ENCODE measurements around the gene PGM2L1. TPM values are rescaled to one million over a fixed set of nuclear protein-coding genes. Genes with fewer than 3 reads are reported as not detected.

The PGM2L1 gene
- total RNA-seq, 2 donors from 2014 or later: 12.0 to 16.1 TPM

DNA sequence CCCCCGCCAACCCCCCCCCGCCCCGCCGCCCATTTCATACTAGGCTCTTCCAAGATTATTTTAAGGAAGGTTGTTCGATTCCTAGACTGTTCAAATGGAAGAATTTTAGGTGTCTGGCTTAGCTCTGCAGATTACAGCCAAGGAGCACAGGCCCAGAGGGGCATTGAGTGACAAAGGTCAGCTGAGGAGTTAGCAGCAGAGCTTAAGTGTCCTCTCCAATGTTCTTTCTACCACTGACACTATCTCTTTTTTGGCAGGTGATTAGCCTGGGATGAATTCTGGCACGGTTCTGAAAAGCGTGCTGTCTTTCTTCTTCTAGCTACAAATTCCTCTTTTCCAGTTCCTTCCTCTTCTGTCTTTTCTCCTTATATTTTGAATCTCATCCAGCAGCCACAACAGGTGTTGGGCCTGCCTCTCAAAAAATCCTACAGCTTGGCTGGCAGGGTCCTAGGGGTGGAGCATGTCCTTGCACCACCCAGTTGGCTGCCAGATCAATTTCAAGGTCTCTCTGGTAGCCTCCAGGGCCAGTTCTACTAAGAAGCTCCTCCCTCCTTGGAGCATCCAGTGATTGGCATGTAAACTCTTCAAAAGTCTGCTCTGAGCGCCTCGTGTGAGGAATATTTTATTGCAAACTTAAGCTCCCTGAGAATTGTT, 46.1 kb upstream of the PGM2L1 start:
- H3K27ac ChIP-seq (ENCODE audit: low read depth, low read length): no peak overlapping the region
- no peaks in the 10 kb centered on the region for H3K27me3 ChIP-seq (ENCODE audit: control insufficient read depth, insufficient read depth, low read length, poor library complexity, severe bottlenecking)
- H3K27me3 Mint-ChIP-seq (ENCODE audit: insufficient read depth): no peaks in the 10 kb centered on the region
- no peaks in the 10 kb centered on the region for H3K36me3 ChIP-seq (ENCODE audit: control insufficient read depth, insufficient read depth, low read length)
- no peak overlapping the region for H3K4me3 Mint-ChIP-seq
- DNase-seq: peak; percentile 60
- WGBS, 2 experiments (ENCODE audit: insufficient coverage in 1 of 2, insufficient read length in 1 of 2): 89 to 93% methylated on average over 5 to 9 of the region's 9 CpGs
- H3K4me3 ChIP-seq (ENCODE audit: low read length): no peak overlapping the region
- peak overlapping the region; percentile 65 for H3K27ac Mint-ChIP-seq
- no peak overlapping the region for H3K9ac ChIP-seq (ENCODE audit: extremely low read depth, low read length, poor library complexity, severe bottlenecking)
- no peaks in the 10 kb centered on the region for H3K36me3 Mint-ChIP-seq (ENCODE audit: low read depth)
- H3K4me1 ChIP-seq (ENCODE audit: control insufficient read depth, insufficient read depth, low read length): peaks cover 10% of the 10 kb centered on the region
- no peaks in the 10 kb centered on the region for H3K9me3 ChIP-seq (ENCODE audit: control insufficient read depth, low read length)
- H3K4me1 Mint-ChIP-seq: peaks cover 32% of the 10 kb centered on the region
- no peaks in the 10 kb centered on the region for H3K9me3 Mint-ChIP-seq
- TF ChIP-seq, protein P1, sequence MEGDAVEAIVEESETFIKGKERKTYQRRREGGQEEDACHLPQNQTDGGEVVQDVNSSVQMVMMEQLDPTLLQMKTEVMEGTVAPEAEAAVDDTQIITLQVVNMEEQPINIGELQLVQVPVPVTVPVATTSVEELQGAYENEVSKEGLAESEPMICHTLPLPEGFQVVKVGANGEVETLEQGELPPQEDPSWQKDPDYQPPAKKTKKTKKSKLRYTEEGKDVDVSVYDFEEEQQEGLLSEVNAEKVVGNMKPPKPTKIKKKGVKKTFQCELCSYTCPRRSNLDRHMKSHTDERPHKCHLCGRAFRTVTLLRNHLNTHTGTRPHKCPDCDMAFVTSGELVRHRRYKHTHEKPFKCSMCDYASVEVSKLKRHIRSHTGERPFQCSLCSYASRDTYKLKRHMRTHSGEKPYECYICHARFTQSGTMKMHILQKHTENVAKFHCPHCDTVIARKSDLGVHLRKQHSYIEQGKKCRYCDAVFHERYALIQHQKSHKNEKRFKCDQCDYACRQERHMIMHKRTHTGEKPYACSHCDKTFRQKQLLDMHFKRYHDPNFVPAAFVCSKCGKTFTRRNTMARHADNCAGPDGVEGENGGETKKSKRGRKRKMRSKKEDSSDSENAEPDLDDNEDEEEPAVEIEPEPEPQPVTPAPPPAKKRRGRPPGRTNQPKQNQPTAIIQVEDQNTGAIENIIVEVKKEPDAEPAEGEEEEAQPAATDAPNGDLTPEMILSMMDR (conservative IDR thresholded peaks at IDR 0.05): no peak

DNA sequence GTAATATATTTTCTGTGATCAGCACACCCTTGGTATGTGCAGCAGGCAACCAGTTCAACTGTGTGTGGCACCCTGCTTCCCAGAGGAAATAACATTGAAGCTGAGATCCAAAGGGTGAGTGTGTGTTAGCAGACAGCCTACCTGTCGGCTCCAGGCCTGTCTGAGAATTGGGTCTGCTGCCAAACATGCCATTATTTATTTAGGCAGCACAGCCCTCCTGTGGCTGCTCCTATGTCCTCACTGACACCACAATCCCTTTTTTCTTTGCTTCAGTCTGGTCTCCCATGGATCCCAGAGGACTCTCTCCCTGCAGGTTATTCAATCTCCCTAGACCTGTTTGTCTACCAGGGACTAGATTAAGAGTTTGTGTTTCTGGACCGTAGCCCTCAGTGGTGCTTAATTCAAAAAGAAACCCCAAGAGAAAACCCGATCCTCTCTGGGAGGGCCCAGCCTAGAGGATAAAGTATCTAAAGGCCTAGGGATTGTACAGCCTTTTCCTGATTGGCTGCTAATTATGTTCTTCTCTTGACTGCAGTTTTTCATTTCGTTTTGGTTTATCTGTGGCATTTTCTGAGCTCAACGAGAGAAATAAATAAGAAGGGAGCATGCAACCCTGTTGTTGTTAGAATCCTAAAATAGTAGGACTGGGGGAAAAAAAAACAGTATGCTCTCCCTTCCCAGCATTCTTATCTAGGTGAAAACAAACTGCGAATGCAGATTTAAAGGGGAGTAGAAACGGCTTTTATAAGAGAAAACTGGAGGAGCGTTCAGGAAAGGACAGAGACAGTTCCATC, 45.0 kb upstream of the PGM2L1 start:
- peaks cover 32% of the 10 kb centered on the region for H3K4me1 Mint-ChIP-seq
- 54 to 63% methylated on average over 4 to 8 of the region's 8 CpGs for WGBS, 2 experiments (ENCODE audit: insufficient coverage in 1 of 2, insufficient read length in 1 of 2)
- H3K9me3 Mint-ChIP-seq: no peaks in the 10 kb centered on the region
- H3K27me3 Mint-ChIP-seq (ENCODE audit: insufficient read depth): no peaks in the 10 kb centered on the region
- Histone ChIP-seq H3K27me3 (ENCODE audit: control insufficient read depth, insufficient read depth, low read length, poor library complexity, severe bottlenecking) (no peaks in the 10 kb centered on the region), H3K4me3 (ENCODE audit: low read length) (peak overlapping the region; percentile 39), H3K9me3 (ENCODE audit: control insufficient read depth, low read length) (no peaks in the 10 kb centered on the region), H3K27ac (ENCODE audit: low read depth, low read length) (no peak overlapping the region), H3K4me1 (ENCODE audit: control insufficient read depth, insufficient read depth, low read length) (peaks cover 10% of the 10 kb centered on the region), H3K36me3 (ENCODE audit: control insufficient read depth, insufficient read depth, low read length) (no peaks in the 10 kb centered on the region), H3K9ac (ENCODE audit: extremely low read depth, low read length, poor library complexity, severe bottlenecking) (no peak overlapping the region)
- H3K4me3 Mint-ChIP-seq: peak overlapping the region; percentile 14
- H3K27ac Mint-ChIP-seq: peak overlapping the region; percentile 87
- peak; percentile 75 for DNase-seq
- H3K36me3 Mint-ChIP-seq (ENCODE audit: low read depth): no peaks in the 10 kb centered on the region
- TF ChIP-seq, protein P1 (conservative IDR thresholded peaks at IDR 0.05): peak; percentile 44

DNA sequence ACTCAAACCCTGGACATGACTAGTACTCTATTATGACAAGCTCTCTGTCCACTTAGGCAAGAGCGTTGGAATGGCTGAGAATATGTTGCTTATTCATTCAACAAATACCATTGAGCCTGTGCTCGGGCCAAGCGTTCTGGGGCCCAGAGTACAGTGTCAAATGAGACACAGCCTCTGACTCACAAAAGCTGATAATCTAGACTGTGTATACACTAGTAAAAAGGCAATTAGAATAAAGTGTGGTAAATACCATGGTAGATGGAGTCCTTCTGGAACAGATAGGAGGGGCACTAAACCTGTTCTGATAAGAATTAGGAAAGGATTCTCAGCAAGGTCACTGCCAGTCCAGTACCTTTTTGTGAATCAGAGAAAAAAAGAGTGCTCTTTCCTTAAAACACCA, 44.4 kb upstream of the PGM2L1 start:
- H3K9me3 Mint-ChIP-seq: no peaks in the 10 kb centered on the region
- H3K9me3 ChIP-seq (ENCODE audit: control insufficient read depth, low read length): no peaks in the 10 kb centered on the region

More for the DNA sequence above, 44.4 kb upstream of the PGM2L1 start:
- no peaks in the 10 kb centered on the region for H3K27me3 Mint-ChIP-seq (ENCODE audit: insufficient read depth)
- TF ChIP-seq, protein P1 (conservative IDR thresholded peaks at IDR 0.05): no peak
- Histone ChIP-seq H3K36me3 (ENCODE audit: control insufficient read depth, insufficient read depth, low read length) (no peaks in the 10 kb centered on the region), H3K9ac (ENCODE audit: extremely low read depth, low read length, poor library complexity, severe bottlenecking) (no peak overlapping the region), H3K4me1 (ENCODE audit: control insufficient read depth, insufficient read depth, low read length) (peaks cover 10% of the 10 kb centered on the region), H3K27me3 (ENCODE audit: control insufficient read depth, insufficient read depth, low read length, poor library complexity, severe bottlenecking) (no peaks in the 10 kb centered on the region), H3K27ac (ENCODE audit: low read depth, low read length) (no peak overlapping the region), H3K4me3 (ENCODE audit: low read length) (peak overlapping the region; percentile 39)
- no peak for DNase-seq
- WGBS, 2 experiments (ENCODE audit: insufficient coverage in 1 of 2, insufficient read length in 1 of 2): 94 to 100% methylated on average over 2 to 3 of the region's 3 CpGs
- H3K4me1 Mint-ChIP-seq: peaks cover 32% of the 10 kb centered on the region
- H3K27ac Mint-ChIP-seq: peak overlapping the region; percentile 37
- H3K4me3 Mint-ChIP-seq: no peak overlapping the region
- no peaks in the 10 kb centered on the region for H3K36me3 Mint-ChIP-seq (ENCODE audit: low read depth)

All from endodermal cell (in vitro differentiated cells).